Subcutaneous preadipocyte (primary cell): ENCODE data around the gene PTRH1. TPM values are rescaled to one million over a fixed set of nuclear protein-coding genes. Genes with fewer than 3 reads are reported as not detected.

Experiments
- total RNA-seq: library from RNA; depleted of rRNA; stranded (reverse); fragments of >200 nt; gene quantifications from 2 replicates; pipeline ENCODE4 v1.2.3, GENCODE V29; 2012

The PTRH1 gene
- total RNA-seq, result 22.7 and 25.0 TPM in 2 replicates

GRCh38 chr9:127715470-127716337 lies at the start of gene PTRH1, which contains the start of gene TTC16:
TSS of gene PTRH1 (minus strand) at chr9:127715663. CDS start at chr9:127715639, 24 bp downstream.
TSS of gene TTC16 (plus strand) at chr9:127716079. CDS start at chr9:127716146, 67 bp downstream.

GRCh38 chr9:127734747-127735529 lies 19.5 kb upstream of the PTRH1 start, which contains the start of gene TOR2A:
TSS of gene TOR2A (minus strand) at chr9:127735294. CDS start at chr9:127735270, 24 bp downstream.

GRCh38 chr9:127706836-127707241 lies 8.6 kb downstream of the PTRH1 start, which contains the start of gene CFAP157:
TSS of gene CFAP157 (plus strand) at chr9:127706988. CDS start at chr9:127707032, 44 bp downstream.

Other genes starting within 250 kb of the PTRH1 start
- 14.3 and 19.7 TPM in 2 replicates for gene STXBP1, start 103.4 kb downstream of the PTRH1 start, total RNA-seq
- gene CFAP157, start 8.7 kb downstream of the PTRH1 start, total RNA-seq, result not detected in 2 replicates
- gene TTC16, start 416 bp upstream of the PTRH1 start, total RNA-seq, result under 0.01 and 0.20 TPM in 2 replicates
- 5.1 and 6.2 TPM in 2 replicates for gene TOR2A, start 19.6 kb upstream of the PTRH1 start, total RNA-seq
- 0.37 TPM in 1 of 2 replicates, not detected in the other for gene SH2D3C, start 63.0 kb upstream of the PTRH1 start, total RNA-seq
- gene CDK9, start 70.4 kb upstream of the PTRH1 start, total RNA-seq, result 42.8 and 43.0 TPM in 2 replicates
- gene FPGS, start 87.2 kb upstream of the PTRH1 start, total RNA-seq, result 96.0 and 102 TPM in 2 replicates
- 31.6 and 40.7 TPM in 2 replicates for gene ENG, start 139.0 kb upstream of the PTRH1 start, total RNA-seq
- 35.4 and 38.9 TPM in 2 replicates for gene AK1, start 162.0 kb upstream of the PTRH1 start, total RNA-seq
- 41.8 and 44.1 TPM in 2 replicates for gene ST6GALNAC6, start 183.9 kb upstream of the PTRH1 start, total RNA-seq
- gene ST6GALNAC4, start 201.4 kb upstream of the PTRH1 start, total RNA-seq, result 69.1 and 74.1 TPM in 2 replicates
- gene PIP5KL1, start 215.1 kb upstream of the PTRH1 start, total RNA-seq, result 2.5 and 5.5 TPM in 2 replicates
- gene DPM2, start 222.2 kb upstream of the PTRH1 start, total RNA-seq, result 18.7 and 18.8 TPM in 2 replicates